MM.1S (cell line): ENCODE measurements around the gene KRTAP2-4.

Experiments
- EZH2 ChIP-seq: fragments of 300-600 bp; sonication (generic); optimal IDR thresholded peaks from 2 replicates; pipeline ENCODE3; 2017; ENCODE audit warnings: low read depth, mild to moderate bottlenecking, antibody characterized with exemption, low read length, mixed read lengths
- TF ChIP-seq, protein P1 (sequence below): fragments of 300-600 bp; sonication (generic); IDR thresholded peaks from 2 replicates; pipeline ENCODE4 v1.5.1; 2016; ENCODE audit warnings: antibody characterized with exemption, low read length, mixed read lengths

DNA sequence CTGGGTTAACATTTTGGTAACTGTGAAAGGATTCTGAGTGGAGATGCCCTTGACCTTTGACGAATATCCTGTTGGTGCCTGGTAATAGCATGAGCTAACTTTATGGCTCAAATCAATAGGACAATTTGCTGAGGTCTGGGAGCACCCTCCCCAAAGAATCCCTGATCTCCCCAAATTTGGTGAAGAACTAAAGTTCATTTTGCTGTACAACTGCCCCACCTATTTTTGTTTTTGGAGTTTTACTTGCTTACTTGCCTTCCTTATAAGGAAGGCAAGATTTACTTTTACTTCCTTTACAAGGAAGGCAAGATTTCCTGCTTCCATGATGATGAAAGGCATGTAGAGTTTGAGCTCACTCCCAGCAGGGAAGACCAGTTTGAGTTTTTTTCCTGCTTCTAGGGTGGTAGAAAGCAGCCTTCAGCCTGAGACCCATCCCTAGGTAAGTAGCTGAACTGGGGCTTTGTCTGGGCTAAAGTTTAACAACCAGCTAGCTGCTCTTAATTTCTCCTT lies 42.3 kb upstream of the KRTAP2-4 start:
- TF ChIP-seq, protein P1, sequence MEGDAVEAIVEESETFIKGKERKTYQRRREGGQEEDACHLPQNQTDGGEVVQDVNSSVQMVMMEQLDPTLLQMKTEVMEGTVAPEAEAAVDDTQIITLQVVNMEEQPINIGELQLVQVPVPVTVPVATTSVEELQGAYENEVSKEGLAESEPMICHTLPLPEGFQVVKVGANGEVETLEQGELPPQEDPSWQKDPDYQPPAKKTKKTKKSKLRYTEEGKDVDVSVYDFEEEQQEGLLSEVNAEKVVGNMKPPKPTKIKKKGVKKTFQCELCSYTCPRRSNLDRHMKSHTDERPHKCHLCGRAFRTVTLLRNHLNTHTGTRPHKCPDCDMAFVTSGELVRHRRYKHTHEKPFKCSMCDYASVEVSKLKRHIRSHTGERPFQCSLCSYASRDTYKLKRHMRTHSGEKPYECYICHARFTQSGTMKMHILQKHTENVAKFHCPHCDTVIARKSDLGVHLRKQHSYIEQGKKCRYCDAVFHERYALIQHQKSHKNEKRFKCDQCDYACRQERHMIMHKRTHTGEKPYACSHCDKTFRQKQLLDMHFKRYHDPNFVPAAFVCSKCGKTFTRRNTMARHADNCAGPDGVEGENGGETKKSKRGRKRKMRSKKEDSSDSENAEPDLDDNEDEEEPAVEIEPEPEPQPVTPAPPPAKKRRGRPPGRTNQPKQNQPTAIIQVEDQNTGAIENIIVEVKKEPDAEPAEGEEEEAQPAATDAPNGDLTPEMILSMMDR = no peak
- TF ChIP-seq EZH2 = no peak
